Naive thymus-derived CD4-positive, alpha-beta T cell (primary cell): ENCODE data around the gene ECHS1. TPM values are rescaled to one million over a fixed set of nuclear protein-coding genes. Genes with fewer than 3 reads are reported as not detected.

Source experiments
- ATAC-seq: fragments of 150-1000 bp; cut with Tn5 transposase; 2 replicates; pipeline ENCODE4 v1.10.0; 2021; ENCODE audit warnings: mild to moderate bottlenecking, moderate library complexity
- CTCF ChIA-PET: fragments of 350-600 bp; sonication (Branson Sonifier 250); formaldehyde crosslinking; loops from one replicate; lab custom pipeline; 2021; ENCODE audit warnings: antibody characterized with exemption; lab: Charles Lee
- POLR2A ChIA-PET: fragments of 350-600 bp; sonication (Branson Sonifier 250); formaldehyde crosslinking; loops from one replicate; lab custom pipeline; 2021; ENCODE audit warnings: antibody characterized with exemption, inconsistent platforms; lab: Charles Lee
- DNase-seq, 9 donors: peaks; one replicate each; pipeline versions ENCODE4 v3.0.0 to v3.0.0-alpha.2; 2020 to 2022; ENCODE audit warnings: mixed read lengths in 1 of 9
- H3K27ac ChIP-seq: one replicate; pipeline ENCODE4 v1.7.0; 2013; ENCODE audit warnings: mild to moderate bottlenecking, low read depth, low read length, moderate library complexity
- H3K27me3 ChIP-seq, 2 donors: one replicate each; pipeline ENCODE4 v1.7.0; 2013; ENCODE audit warnings: low read length in 2 of 2, mild to moderate bottlenecking in 2 of 2, moderate library complexity in 2 of 2; ENCODE audit not compliant: control insufficient read depth in 2 of 2, insufficient read depth in 2 of 2
- H3K36me3 ChIP-seq, 3 experiments: 1 replicate in 2 of 3; 2 replicates in 1 of 3; pipeline ENCODE4 v1.7.0; 2013; ENCODE audit warnings: low read length in 3 of 3, mild to moderate bottlenecking in 3 of 3, moderate library complexity in 1 of 3; ENCODE audit not compliant: insufficient read depth in 3 of 3, control insufficient read depth in 2 of 3
- H3K4me1 ChIP-seq, 2 donors: one replicate each; pipeline ENCODE4 v1.7.0; 2013; ENCODE audit warnings: low read length in 2 of 2, mild to moderate bottlenecking in 2 of 2, moderate library complexity in 1 of 2; ENCODE audit not compliant: control insufficient read depth in 2 of 2, insufficient read depth in 2 of 2
- H3K4me3 ChIP-seq: 2 replicates; pipeline ENCODE4 v1.7.0; 2013; ENCODE audit warnings: mild to moderate bottlenecking, low read length
- H3K9me3 ChIP-seq, 3 experiments: 1 replicate in 2 of 3; 2 replicates in 1 of 3; pipeline ENCODE4 v1.7.0; 2013; ENCODE audit warnings: low read length in 3 of 3; ENCODE audit not compliant: control insufficient read depth in 2 of 3
- H3K27ac Mint-ChIP-seq, 9 donors: one replicate each; pipeline ENCODE4 v1.8.0; 2020 to 2022; ENCODE audit warnings: mixed read lengths in 9 of 9, mild to moderate bottlenecking in 8 of 9, moderate library complexity in 5 of 9, inconsistent platforms in 2 of 9
- H3K27me3 Mint-ChIP-seq, 5 donors: one replicate each; pipeline ENCODE4 v1.8.0; 2021 to 2022; ENCODE audit warnings: mixed read lengths in 5 of 5, mild to moderate bottlenecking in 1 of 5
- H3K36me3 Mint-ChIP-seq, 5 donors: one replicate each; pipeline ENCODE4 v1.8.0; 2020 to 2022; ENCODE audit warnings: mixed read lengths in 5 of 5, mild to moderate bottlenecking in 3 of 5, inconsistent platforms in 1 of 5
- H3K4me1 Mint-ChIP-seq, 7 donors: one replicate each; pipeline ENCODE4 v1.8.0; 2020 to 2022; ENCODE audit warnings: mixed read lengths in 7 of 7, mild to moderate bottlenecking in 3 of 7, inconsistent platforms in 1 of 7
- H3K4me3 Mint-ChIP-seq, 10 donors: one replicate each; pipeline ENCODE4 v1.8.0; 2020 to 2022; ENCODE audit warnings: mild to moderate bottlenecking in 10 of 10, mixed read lengths in 10 of 10, moderate library complexity in 6 of 10, inconsistent platforms in 2 of 10
- H3K9me3 Mint-ChIP-seq, 11 donors: one replicate each; pipeline ENCODE4 v1.8.0; 2020 to 2022; ENCODE audit warnings: mixed read lengths in 11 of 11, mild to moderate bottlenecking in 4 of 11, inconsistent platforms in 1 of 11, moderate library complexity in 1 of 11
- intact Hi-C, 2 donors: fragments of 100-400 bp; cut with micrococcal nuclease; formaldehyde crosslinking; loops; one replicate each; pipeline ENCODE4 v1.15.1; 2023
- polyA plus RNA-seq, 2 donors: library from polyadenylated mRNA; unstranded; fragments of 300-500 nt; fragmentation: Illumina TruSeq; gene quantifications; one replicate each; pipeline ENCODE4 v1.2.3, GENCODE V29; 2021
- total RNA-seq, 6 experiments: library from RNA in 5 of 6; stranded (reverse) in 5 of 6; gene quantifications; 1 replicate in 5 of 6; 2 replicates in 1 of 6; pipeline ENCODE4 v1.2.3 and lab custom pipeline; 2021 to 2026

The ECHS1 gene
- total and polyA plus RNA-seq, 7 experiments from 2014 or later = 17.5 to 104 (median 30.6) TPM

- H3K4me3 ChIP-seq = peak overlapping the region; percentile 72
These were observed 20.4 kb upstream of the ECHS1 start for GRCh38 chr10:133393401-133394063.

DNA sequence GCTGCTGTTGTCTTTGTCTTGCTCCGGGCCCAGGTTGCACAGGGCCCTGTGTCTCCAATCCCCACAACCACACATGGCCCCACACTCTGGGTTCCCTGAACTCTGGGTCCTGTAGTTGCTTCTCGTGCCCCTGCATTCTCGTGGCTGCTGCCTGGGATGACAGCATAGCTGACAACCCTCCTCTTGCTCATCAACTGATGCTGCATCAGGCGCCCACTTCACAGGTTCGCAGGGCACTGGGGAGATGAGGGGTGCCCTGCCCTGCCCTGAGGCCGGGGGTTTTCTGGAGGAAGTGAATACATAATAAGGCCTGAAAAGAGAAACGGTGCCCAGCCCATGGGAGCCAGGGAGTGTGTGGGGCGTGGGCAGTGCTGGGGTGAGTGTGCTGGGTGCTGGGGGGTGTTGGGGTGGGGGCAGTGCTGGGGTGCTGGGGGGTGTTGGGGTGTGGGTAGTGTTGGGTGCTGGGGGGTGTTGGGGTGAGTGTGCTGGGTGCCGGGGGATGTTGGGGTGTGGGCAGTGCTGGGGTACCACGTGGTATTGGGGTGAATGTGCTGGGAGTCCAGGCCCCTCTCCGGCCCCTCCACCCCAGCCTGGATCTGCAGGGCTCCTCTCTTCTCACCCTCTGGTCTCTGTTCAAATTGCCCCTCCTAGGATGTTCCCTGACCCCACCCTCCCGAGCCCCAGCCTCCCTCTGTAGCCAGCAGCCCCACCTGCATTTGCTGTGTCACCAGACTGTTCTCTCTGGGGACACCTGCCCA is 18.8 kb upstream of the ECHS1 start:
- Mint-ChIP-seq H3K4me3 (peak overlapping the region in 2 of 10 donors; percentile 30 to 93), H3K36me3 (peaks cover 0 to 6% (median 0%) of the 10 kb centered on the region in 5 donors), H3K4me1 (peaks cover 16 to 53% (median 43%) of the 10 kb centered on the region in 7 donors), H3K27me3 (peaks cover 0 to 2% (median 0%) of the 10 kb centered on the region in 5 donors), H3K9me3 (no peaks in the 10 kb centered on the region), H3K27ac (peak overlapping the region in 7 of 9 donors; percentile 30 to 95 (median 72))
- DNase-seq = no peak
- Histone ChIP-seq H3K4me1 (peaks cover 41 to 43% of the 10 kb centered on the region in 2 donors), H3K27ac (no peak overlapping the region), H3K9me3 (no peaks in the 10 kb centered on the region), H3K4me3 (no peak overlapping the region), H3K36me3 (peaks cover 0 to 15% (median 0%) of the 10 kb centered on the region in 3 experiments), H3K27me3 (no peaks in the 10 kb centered on the region)
- no peak for ATAC-seq
- intact Hi-C loops = loop anchor here (5.0 kb wide), 5 partner anchors 35 to 1060 kb away; partner anchors contain the start of genes FUOM (in 1 of the 2), INPP5A (in 1 of the 2) and LRRC27 (in 1 of the 2)
- CTCF ChIA-PET = no interaction called here
- POLR2A ChIA-PET = interaction anchor here (0.6 to 4.8 kb wide), 5 partner anchors 13 to 57 kb away, joined by 3 to 47 read pairs (median 4); partner anchors contain the start of genes ECHS1 and PAOX

More at GRCh38 chr10:133393401-133394063, 20.4 kb upstream of the ECHS1 start:
- Mint-ChIP-seq H3K9me3 (no peaks in the 10 kb centered on the region), H3K27me3 (peaks cover 0 to 2% (median 0%) of the 10 kb centered on the region in 5 donors), H3K4me1 (peaks cover 25 to 54% (median 45%) of the 10 kb centered on the region in 7 donors), H3K36me3 (peaks cover 0 to 13% (median 4%) of the 10 kb centered on the region in 5 donors), H3K27ac (peak overlapping the region; percentile 10 to 96 (median 60)), H3K4me3 (peak overlapping the region; percentile 83 to 98 (median 92))
- CTCF ChIA-PET = no interaction called here
- Histone ChIP-seq H3K36me3 (peaks cover 0 to 26% (median 0%) of the 10 kb centered on the region in 3 experiments), H3K27ac (peak overlapping the region; percentile 81), H3K4me1 (peaks cover 36 to 37% of the 10 kb centered on the region in 2 donors), H3K27me3 (no peaks in the 10 kb centered on the region), H3K9me3 (no peaks in the 10 kb centered on the region)
- intact Hi-C loops = loop anchor here (1.0 to 5.0 kb wide), 14 partner anchors 14 to 1061 kb away; partner anchors contain the start of genes ECHS1 (in 2 of the 2), FUOM (in 2 of the 2), CALY (in 1 of the 2) and INPP5A (in 1 of the 2)
- POLR2A ChIA-PET = interaction anchor here (0.6 to 1.3 kb wide), 2 partner anchors 15 to 116 kb away, joined by 3 to 4 read pairs; partner anchors contain the start of gene PAOX
- peak in 1 of 9 donors; percentile 5 for DNase-seq
- no peak for ATAC-seq

GRCh38 chr10:133391249-133391635 is 18.1 kb upstream of the ECHS1 start:
- peaks cover 14 to 53% (median 41%) of the 10 kb centered on the region in 7 donors for H3K4me1 Mint-ChIP-seq

DNA sequence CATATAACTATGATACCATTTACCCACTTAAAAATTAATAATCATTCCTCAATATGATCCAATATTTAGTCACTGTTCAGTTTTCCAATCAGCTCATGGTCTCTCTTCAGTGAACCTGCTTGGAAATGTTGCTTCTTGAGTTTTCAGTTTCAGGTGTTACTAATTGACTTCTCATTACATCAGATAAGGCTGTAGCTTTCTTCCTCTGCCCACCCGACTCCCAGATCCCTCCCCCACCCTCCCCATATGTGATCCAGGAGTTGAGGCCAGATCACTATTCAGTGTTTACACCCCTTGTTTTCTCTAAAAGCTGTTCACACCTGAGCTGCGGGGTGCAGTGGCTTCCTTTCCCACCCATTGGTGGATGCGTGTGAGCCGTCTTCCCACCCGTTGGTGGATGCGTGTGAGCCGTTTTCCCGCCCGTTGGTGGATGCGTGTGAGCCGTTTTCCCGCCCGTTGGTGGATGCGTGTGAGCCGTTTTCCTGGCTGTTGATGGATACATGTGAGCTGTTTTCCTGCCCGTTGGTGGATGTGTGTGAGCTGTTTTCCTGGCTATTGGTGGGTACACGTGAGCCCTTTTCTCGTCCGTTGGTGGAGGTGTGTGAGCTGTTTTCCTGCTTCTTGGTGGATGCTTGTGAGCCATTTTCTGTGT is 17.6 kb upstream of the ECHS1 start:
- ChIA-PET POLR2A (interaction anchor here (0.6 to 4.8 kb wide), 10 partner anchors 12 to 126 kb away, joined by 3 to 47 read pairs (median 4); partner anchors contain the start of genes CALY, ECHS1, FUOM and PAOX), CTCF (interaction anchor here (0.7 to 3.5 kb wide), 2 partner anchors 61 to 186 kb away, joined by 8 to 17 read pairs; no protein-coding TSS in a partner anchor)
- H3K27ac Mint-ChIP-seq = peak overlapping the region; percentile 69 to 95 (median 89)
- H3K36me3 ChIP-seq = peaks cover 0 to 4% (median 0%) of the 10 kb centered on the region in 3 experiments
- H3K4me1 ChIP-seq = peaks cover 39 to 43% of the 10 kb centered on the region in 2 donors
- peak overlapping the region; percentile 66 for H3K27ac ChIP-seq
- intact Hi-C loops = loop anchor here (1.0 to 5.0 kb wide), 11 partner anchors 12 to 1058 kb away; partner anchors contain the start of genes FUOM (in 2 of the 2), ECHS1 (in 1 of the 2), INPP5A (in 1 of the 2) and LRRC27 (in 1 of the 2)
- no peaks in the 10 kb centered on the region for H3K27me3 ChIP-seq
- ATAC-seq = no peak
- peaks cover 0 to 2% (median 0%) of the 10 kb centered on the region in 5 donors for H3K27me3 Mint-ChIP-seq
- H3K9me3 Mint-ChIP-seq = no peaks in the 10 kb centered on the region
- H3K36me3 Mint-ChIP-seq = peaks cover 0 to 6% (median 0%) of the 10 kb centered on the region in 5 donors
- peaks cover 14 to 50% (median 40%) of the 10 kb centered on the region in 7 donors for H3K4me1 Mint-ChIP-seq
- H3K9me3 ChIP-seq = no peaks in the 10 kb centered on the region
- no peak overlapping the region for H3K4me3 ChIP-seq
- DNase-seq = no peak
- H3K4me3 Mint-ChIP-seq = peak overlapping the region in 9 of 10 donors; percentile 49 to 90 (median 82)

More at GRCh38 chr10:133391249-133391635, 18.1 kb upstream of the ECHS1 start:
- no peak overlapping the region for H3K4me3 ChIP-seq
- DNase-seq (no peak), ATAC-seq (no peak)
- CTCF ChIA-PET = interaction anchor here (3.5 kb wide), 1 partner anchor 62 kb away, joined by 17 read pairs; no protein-coding TSS in a partner anchor
- peaks cover 41 to 43% of the 10 kb centered on the region in 2 donors for H3K4me1 ChIP-seq
- H3K9me3 ChIP-seq = no peaks in the 10 kb centered on the region
- H3K27me3 ChIP-seq = no peaks in the 10 kb centered on the region
- intact Hi-C loops = loop anchor here (5.0 kb wide), 5 partner anchors 34 to 1059 kb away; partner anchors contain the start of genes FUOM (in 1 of the 2), INPP5A (in 1 of the 2) and LRRC27 (in 1 of the 2)
- POLR2A ChIA-PET = interaction anchor here (0.6 to 4.8 kb wide), 7 partner anchors 12 to 84 kb away, joined by 3 to 47 read pairs (median 4); partner anchors contain the start of genes ECHS1, FUOM and PAOX
- peaks cover 0 to 9% (median 0%) of the 10 kb centered on the region in 3 experiments for H3K36me3 ChIP-seq
- Mint-ChIP-seq H3K4me3 (peak overlapping the region in 5 of 10 donors; percentile 12 to 73 (median 30)), H3K36me3 (peaks cover 0 to 4% (median 0%) of the 10 kb centered on the region in 5 donors), H3K27me3 (peaks cover 0 to 2% (median 0%) of the 10 kb centered on the region in 5 donors), H3K9me3 (no peaks in the 10 kb centered on the region), H3K27ac (peak overlapping the region in 7 of 9 donors; percentile 32 to 95 (median 90))
- peak overlapping the region; percentile 3 for H3K27ac ChIP-seq

DNA sequence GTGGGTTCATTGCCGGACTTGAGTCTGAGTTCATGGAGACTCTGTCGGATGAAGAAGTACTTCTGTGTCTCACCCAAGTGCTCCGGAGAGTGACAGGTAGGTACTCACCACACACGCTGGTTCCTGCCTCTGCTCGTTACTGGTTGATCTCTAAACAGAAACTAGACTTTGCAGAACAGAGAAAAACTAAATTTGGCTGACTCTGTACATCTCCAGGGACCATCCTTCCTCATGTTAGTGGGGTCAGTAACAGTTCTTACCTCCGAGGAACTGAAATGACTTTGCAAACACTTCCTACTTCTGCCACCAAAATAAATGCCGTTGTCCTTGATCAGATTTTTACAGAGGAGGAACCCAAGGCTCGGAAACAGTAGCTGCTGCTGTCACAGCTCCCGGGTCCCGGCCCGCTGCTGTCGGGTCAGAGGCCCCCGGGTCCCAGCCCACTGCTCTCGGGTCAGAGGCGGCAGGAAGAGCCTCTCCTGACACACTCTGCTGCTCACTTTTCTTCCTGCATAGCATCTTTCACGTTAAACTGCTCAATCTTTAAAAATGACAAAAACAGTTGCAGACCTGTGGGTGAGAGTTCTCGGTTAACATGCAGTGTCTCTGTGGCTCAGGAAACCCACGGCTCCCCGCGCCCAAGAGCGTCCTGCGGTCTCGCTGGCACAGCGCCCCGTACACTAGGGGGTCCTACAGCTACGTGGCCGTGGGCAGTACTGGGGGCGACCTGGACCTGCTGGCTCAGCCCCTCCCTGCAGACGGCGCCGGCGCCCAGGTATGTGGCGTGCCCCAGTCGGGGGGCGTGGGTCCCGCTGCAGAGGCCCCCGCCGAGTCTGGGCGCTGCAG is 16.0 kb upstream of the ECHS1 start:
- peaks cover 0 to 2% (median 0%) of the 10 kb centered on the region in 3 experiments for H3K36me3 ChIP-seq
- H3K27me3 ChIP-seq = no peaks in the 10 kb centered on the region
- H3K9me3 ChIP-seq = no peaks in the 10 kb centered on the region
- Mint-ChIP-seq H3K4me1 (peaks cover 9 to 37% (median 28%) of the 10 kb centered on the region in 7 donors), H3K27me3 (peaks cover 0 to 2% (median 0%) of the 10 kb centered on the region in 5 donors), H3K36me3 (peaks cover 0 to 4% (median 0%) of the 10 kb centered on the region in 5 donors), H3K9me3 (no peaks in the 10 kb centered on the region), H3K4me3 (peak overlapping the region; percentile 80 to 90 (median 86)), H3K27ac (peak overlapping the region; percentile 66 to 95 (median 90))
- CTCF ChIA-PET = interaction anchor here (0.7 to 3.5 kb wide), 3 partner anchors 30 to 60 kb away, joined by 3 to 17 read pairs (median 3); no protein-coding TSS in a partner anchor
- peak; percentile 54 for ATAC-seq
- intact Hi-C loops = loop anchor here in 1 of 2 donors (1.0 kb wide), 1 partner anchor 10 kb away; the partner anchor contains the start of gene PAOX
- peak overlapping the region; percentile 66 for H3K27ac ChIP-seq
- peak in 7 of 9 donors; percentile 22 to 47 (median 39) for DNase-seq
- H3K4me1 ChIP-seq = peaks cover 29 to 36% of the 10 kb centered on the region in 2 donors
- H3K4me3 ChIP-seq = peak overlapping the region; percentile 66
- POLR2A ChIA-PET = interaction anchor here (0.7 to 4.8 kb wide), 8 partner anchors 10 to 79 kb away, joined by 3 to 47 read pairs (median 6); partner anchors contain the start of genes CALY, ECHS1 and PAOX
